OCI-LY1 (cell line): ENCODE data around the gene NPAS2.

Source experiments
- H2AFZ ChIP-seq: fragments of 200-600 bp; sonication (generic), shearing (Covaris generic); 2 replicates; pipeline ENCODE4 v1.6.0; 2014; ENCODE audit warnings: antibody characterized with exemption, mild to moderate bottlenecking, low read length
- H3F3A ChIP-seq: fragments of 200-600 bp; sonication (generic), shearing (Covaris generic); 2 replicates; pipeline ENCODE4 v1.6.0; 2014; ENCODE audit warnings: mild to moderate bottlenecking, antibody characterized with exemption, low read length, moderate library complexity; ENCODE audit not compliant: insufficient read depth
- H3K27ac ChIP-seq: fragments of 200-600 bp; sonication (generic); 2 replicates; pipeline ENCODE4 v1.5.1; 2014; ENCODE audit warnings: low read length, mixed run types, mild to moderate bottlenecking, low read depth; ENCODE audit not compliant: poor library complexity, severe bottlenecking
- H3K27me3 ChIP-seq: fragments of 200-600 bp; sonication (generic); 2 replicates; pipeline ENCODE4 v1.6.0; 2014; ENCODE audit warnings: antibody characterized with exemption, mild to moderate bottlenecking, low read length, moderate library complexity; ENCODE audit not compliant: insufficient read depth
- H3K36me3 ChIP-seq: fragments of 200-600 bp; sonication (generic); 2 replicates; pipeline ENCODE4 v1.6.1; 2014; ENCODE audit warnings: mild to moderate bottlenecking, antibody characterized with exemption, low read length, moderate library complexity, mixed read lengths; ENCODE audit not compliant: insufficient read depth
- H3K4me1 ChIP-seq: fragments of 200-600 bp; sonication (generic); 2 replicates; pipeline ENCODE4 v1.5.1; 2014; ENCODE audit warnings: mild to moderate bottlenecking, low read length, moderate library complexity; ENCODE audit not compliant: insufficient read depth, severe bottlenecking
- H3K4me2 ChIP-seq: fragments of 200-600 bp; sonication (generic), shearing (Covaris generic); 2 replicates; pipeline ENCODE4 v1.6.1; 2014; ENCODE audit warnings: low read length
- H3K4me3 ChIP-seq: fragments of 200-600 bp; sonication (generic); 2 replicates; pipeline ENCODE4 v1.5.1; 2014; ENCODE audit warnings: low read length, low read depth, mild to moderate bottlenecking, mixed read lengths; ENCODE audit not compliant: poor library complexity, severe bottlenecking
- H3K79me2 ChIP-seq: fragments of 200-600 bp; shearing (Covaris generic); 2 replicates; pipeline ENCODE4 v1.6.1; 2016; ENCODE audit warnings: mixed run types, low read length, mixed read lengths; ENCODE audit not compliant: insufficient read depth
- H3K9ac ChIP-seq: fragments of 200-600 bp; sonication (generic), shearing (Covaris generic); 2 replicates; pipeline ENCODE4 v1.6.1; 2014; ENCODE audit warnings: mild to moderate bottlenecking, low read length, mixed read lengths
- H3K9me2 ChIP-seq: fragments of 200-600 bp; sonication (generic), shearing (Covaris generic); 2 replicates; pipeline ENCODE4 v1.6.1; 2014; ENCODE audit warnings: low read depth, mild to moderate bottlenecking, low read length, mixed read lengths
- H3K9me3 ChIP-seq: fragments of 200-600 bp; shearing (Covaris generic); 2 replicates; pipeline ENCODE4 v1.6.1; 2014; ENCODE audit warnings: low read length, mixed read lengths
- H4K20me1 ChIP-seq: fragments of 200-600 bp; sonication (generic), shearing (Covaris generic); 2 replicates; pipeline ENCODE4 v1.6.0; 2016; ENCODE audit warnings: mild to moderate bottlenecking, low read length; ENCODE audit not compliant: insufficient read depth
- CTCF ChIP-seq: fragments of 200-600 bp; sonication (generic), shearing (Covaris generic); IDR thresholded peaks from 2 replicates; pipeline ENCODE4 v1.5.1; 2017; ENCODE audit warnings: mild to moderate bottlenecking, antibody characterized with exemption, low read length, moderate library complexity, mixed read lengths
- EZH2 ChIP-seq: fragments of 200-600 bp; sonication (generic), shearing (Covaris generic); IDR thresholded peaks from 2 replicates; pipeline ENCODE4 v1.8.0; 2017; ENCODE audit warnings: borderline replicate concordance, mixed run types, mild to moderate bottlenecking, antibody characterized with exemption, low read length, moderate library complexity, mixed read lengths

Gene NPAS2

GRCh38 chr2:100819370-100820272 lies at the start of gene NPAS2:
NPAS2 (plus strand) TSS chr2:100820139; CDS start chr2:100904755, 84,616 bp downstream.
- H3K9me2 ChIP-seq = no peaks in the 10 kb centered on the region
- no peak within 1 kb of the TSS for H2AFZ ChIP-seq
- no peaks in the 10 kb centered on the region for H3K79me2 ChIP-seq
- H3K27ac ChIP-seq = no peak within 1 kb of the TSS
- no peaks in the 10 kb centered on the region for H3K36me3 ChIP-seq
- H4K20me1 ChIP-seq = no peaks in the 10 kb centered on the region
- TF ChIP-seq EZH2 = no peak
- no peak for TF ChIP-seq CTCF
- H3K27me3 ChIP-seq = no peaks in the 10 kb centered on the region
- H3F3A ChIP-seq = no peaks in the 10 kb centered on the region
- no peaks in the 10 kb centered on the region for H3K4me1 ChIP-seq
- H3K9me3 ChIP-seq = no peaks in the 10 kb centered on the region
- H3K4me2 ChIP-seq = no peak within 1 kb of the TSS
- H3K4me3 ChIP-seq = no peak within 1 kb of the TSS
- H3K9ac ChIP-seq = no peak within 1 kb of the TSS

GRCh38 chr2:100771125-100771524 lies 48.8 kb upstream of the NPAS2 start:
- H3K4me2 ChIP-seq = no peak overlapping the region
- no peak overlapping the region for H3K27ac ChIP-seq
- no peak overlapping the region for H3K9ac ChIP-seq
- no peak for TF ChIP-seq CTCF
- TF ChIP-seq EZH2 = no peak
- peaks cover 8% of the 10 kb centered on the region for H3K27me3 ChIP-seq
- no peaks in the 10 kb centered on the region for H3K79me2 ChIP-seq
- no peaks in the 10 kb centered on the region for H4K20me1 ChIP-seq
- no peak overlapping the region for H3K4me3 ChIP-seq
- H3F3A ChIP-seq = no peaks in the 10 kb centered on the region
- no peaks in the 10 kb centered on the region for H3K4me1 ChIP-seq
- H3K36me3 ChIP-seq = no peaks in the 10 kb centered on the region
- no peak overlapping the region for H2AFZ ChIP-seq
- H3K9me2 ChIP-seq = no peaks in the 10 kb centered on the region
- H3K9me3 ChIP-seq = no peaks in the 10 kb centered on the region

GRCh38 chr2:100773538-100773937 lies 46.4 kb upstream of the NPAS2 start:
- H3F3A ChIP-seq = no peaks in the 10 kb centered on the region
- H2AFZ ChIP-seq = no peak overlapping the region
- H3K27ac ChIP-seq = no peak overlapping the region
- no peaks in the 10 kb centered on the region for H3K9me3 ChIP-seq
- no peaks in the 10 kb centered on the region for H4K20me1 ChIP-seq
- no peaks in the 10 kb centered on the region for H3K36me3 ChIP-seq
- TF ChIP-seq EZH2 = no peak
- TF ChIP-seq CTCF = no peak
- peaks cover 4% of the 10 kb centered on the region; the same call in 1 of the 2 replicates for H3K27me3 ChIP-seq
- no peaks in the 10 kb centered on the region for H3K4me1 ChIP-seq
- no peak overlapping the region for H3K4me2 ChIP-seq
- H3K4me3 ChIP-seq = no peak overlapping the region
- no peaks in the 10 kb centered on the region for H3K79me2 ChIP-seq
- no peak overlapping the region for H3K9ac ChIP-seq
- H3K9me2 ChIP-seq = no peaks in the 10 kb centered on the region
